GM18519 (cell line): ENCODE data around the gene APOA1.

ENCODE experiments used
- ATAC-seq: cut with Tn5 transposase; IDR thresholded peaks from one replicate; pipeline ENCODE4 v1.9.1; 2021; ENCODE audit warnings: mild to moderate bottlenecking, moderate library complexity; ENCODE audit not compliant: unreplicated experiment, low FRiP score

The APOA1 gene

DNA sequence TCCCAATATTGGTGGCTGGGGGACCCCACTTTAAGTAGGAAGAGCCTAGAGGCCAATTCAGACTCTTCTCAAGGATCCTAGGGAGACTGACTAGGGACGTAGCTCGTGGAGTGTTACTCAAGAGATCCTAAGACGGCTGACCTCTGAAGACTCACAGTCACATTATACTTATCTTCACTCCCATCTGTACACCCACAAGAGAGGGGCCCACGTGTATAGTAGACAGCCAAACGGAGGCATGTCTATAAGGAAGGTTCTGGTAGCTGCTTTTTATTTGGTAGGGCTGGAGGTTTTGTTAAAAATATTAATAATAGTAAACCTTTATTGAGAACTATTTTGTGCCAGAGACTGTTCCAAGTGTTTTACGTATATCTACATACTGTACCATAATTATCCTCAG lies 22.9 kb upstream of the APOA1 start:
- ATAC-seq, result no peak

DNA sequence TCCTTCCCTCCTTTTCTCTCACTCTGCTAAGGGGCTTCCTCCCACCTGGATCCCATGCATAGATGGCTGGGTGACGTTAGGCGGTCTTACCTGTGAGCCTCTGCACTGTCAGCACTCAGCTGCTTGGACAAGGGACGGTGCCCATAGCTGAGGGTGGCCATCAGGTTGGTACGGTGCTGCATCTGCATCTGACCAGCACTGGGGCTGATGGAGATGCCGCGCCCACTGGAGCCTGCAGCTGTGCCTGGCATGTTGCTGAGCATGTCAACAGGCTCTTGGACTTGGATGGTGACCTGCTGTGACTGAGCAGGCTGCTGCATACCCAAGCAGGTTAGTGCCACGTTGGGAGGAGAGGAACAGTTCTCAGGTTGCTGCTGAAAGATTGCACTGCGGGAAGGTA lies 21.8 kb upstream of the APOA1 start:
- ATAC-seq, result no peak

DNA sequence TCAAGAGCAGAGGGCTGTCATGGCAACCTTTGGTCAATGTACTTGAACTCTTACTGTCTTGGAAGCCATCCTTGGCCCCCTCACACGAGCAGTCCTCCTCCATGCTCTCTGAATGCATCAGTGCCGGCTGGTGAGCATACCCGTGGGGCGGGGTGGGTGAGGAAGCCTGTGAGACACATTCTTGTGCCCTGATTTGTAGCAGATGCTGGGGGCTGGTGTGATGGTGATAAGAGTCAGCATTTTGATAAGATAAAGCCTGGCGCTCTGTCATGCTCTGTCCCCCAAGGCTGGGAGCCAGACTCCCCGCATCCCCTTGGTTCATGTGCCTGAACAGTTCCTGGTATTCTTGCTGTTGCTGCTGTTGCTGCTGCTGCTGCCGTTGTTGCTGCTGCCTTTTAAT lies 20.5 kb upstream of the APOA1 start:
- ATAC-seq, result no peak

DNA sequence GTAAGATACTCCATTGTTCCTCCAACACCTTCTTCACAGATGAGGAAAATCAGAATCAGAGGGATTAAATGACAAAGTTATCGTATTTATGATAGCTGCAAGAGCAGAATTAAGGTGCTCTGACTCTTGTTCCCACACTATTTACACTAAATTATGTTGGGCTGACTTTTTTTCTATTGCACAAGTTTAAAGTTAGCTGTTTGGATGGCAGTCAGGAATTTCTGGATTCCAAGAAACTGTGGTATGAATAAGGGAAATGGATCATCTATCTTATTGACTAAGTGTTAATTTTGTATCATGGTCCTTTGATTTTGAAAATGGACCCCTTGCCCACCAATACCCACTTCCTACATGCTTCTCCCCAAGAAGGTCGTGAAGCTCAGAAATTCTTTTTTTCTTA lies 19.9 kb upstream of the APOA1 start:
- no peak for ATAC-seq

DNA sequence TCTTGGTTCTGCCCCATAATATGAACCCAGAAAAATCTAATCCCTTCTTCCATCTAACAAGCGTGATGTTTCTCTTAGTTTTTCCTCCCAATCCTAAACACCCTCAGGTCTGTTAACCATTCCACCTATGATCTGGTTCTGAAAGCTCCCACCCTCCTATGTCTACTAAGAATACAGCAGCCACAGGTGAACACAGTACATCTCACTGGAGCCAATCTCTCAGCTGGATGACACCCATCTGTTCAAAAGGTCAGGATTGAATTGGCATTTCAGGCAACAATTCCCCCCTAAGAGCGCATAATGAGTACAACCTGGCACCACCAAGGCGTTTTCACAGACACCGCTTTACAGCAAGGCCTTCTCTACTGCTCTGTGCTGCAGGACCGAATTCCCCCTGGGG lies 19.0 kb upstream of the APOA1 start:
- no peak for ATAC-seq

DNA sequence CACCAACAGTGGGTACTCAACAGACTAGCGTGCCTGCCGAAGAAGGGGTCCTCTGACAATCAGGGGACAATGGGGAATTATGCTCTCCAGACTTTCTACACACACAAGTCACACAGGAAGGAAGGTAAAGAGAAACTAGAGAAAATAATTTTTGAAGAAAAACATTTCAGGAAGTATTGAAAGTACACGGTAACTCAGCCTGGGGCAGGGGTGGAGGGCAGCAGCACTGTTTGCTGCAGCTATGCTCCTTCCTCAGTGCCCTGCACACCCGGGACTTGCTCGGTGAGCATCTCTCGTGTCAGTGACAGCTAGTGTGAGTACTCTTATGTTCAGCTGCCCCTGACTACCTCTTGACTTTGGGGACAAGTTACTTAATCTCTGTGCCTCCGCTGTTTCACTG lies 18.0 kb upstream of the APOA1 start:
- no peak for ATAC-seq

DNA sequence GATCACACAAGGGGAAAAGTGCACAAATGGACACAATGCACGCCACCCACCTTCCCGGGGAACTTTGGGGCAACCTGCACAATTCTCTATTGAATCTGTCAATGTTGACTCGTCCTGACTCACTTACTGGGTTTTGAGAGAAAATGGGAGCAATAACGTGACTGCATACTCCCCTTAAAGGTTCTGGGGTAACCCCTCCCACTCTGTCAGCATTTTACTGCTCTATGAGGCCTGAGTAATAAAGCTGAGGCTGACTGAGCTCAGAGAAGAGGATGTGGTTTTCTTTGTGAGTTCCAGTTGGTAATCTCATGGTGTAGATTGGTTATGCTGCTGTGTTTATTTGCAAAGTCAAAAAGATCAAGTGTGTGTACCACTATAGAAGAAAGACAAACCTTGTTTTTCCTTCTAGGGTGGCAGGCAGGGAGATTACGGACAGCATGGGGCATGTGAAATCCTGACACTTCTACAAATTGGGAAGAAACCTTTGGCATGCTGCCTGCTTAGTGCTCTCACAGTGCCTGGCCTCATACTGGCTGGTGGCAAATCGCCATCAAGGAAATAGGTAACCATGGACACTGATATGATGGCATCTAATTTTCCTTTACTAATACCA lies 16.1 kb upstream of the APOA1 start:
- peak; percentile 93 for ATAC-seq

DNA sequence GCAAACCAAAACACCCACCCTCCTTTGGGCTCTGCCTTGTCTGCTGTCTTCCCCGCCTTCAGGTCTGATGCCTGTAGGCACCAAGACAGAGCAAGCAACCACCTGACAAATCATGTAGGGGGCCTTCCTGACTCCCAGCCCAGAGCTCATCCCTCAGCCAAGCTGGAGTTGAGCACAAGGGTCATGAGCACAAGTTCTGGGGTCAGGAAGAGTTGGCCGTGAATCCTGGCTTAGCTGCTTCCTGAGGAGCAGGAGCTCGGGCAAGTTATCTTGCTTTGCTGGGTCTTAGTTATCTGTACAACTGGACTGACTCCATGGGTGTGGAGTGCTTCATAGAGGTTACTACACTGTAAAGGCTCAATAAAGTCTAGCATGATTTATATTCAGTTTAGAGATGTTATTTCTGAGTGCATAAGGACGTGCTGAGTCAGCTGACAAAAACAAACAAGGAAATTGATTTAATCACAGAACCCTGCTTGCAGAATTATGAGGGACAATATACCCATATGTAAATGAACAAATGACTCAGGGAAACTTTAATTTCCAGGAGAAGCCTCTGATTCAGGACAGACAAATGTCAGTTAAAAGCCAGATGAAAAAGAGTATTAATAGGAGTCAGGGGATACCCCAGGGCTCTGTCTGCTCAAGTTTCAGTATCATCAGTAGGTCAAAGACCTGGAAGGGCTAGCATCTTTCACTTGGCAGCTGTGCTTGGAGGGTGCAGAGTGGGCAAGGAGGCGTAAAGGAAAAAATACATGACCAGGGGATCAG lies 15.0 kb upstream of the APOA1 start:
- no peak for ATAC-seq

DNA sequence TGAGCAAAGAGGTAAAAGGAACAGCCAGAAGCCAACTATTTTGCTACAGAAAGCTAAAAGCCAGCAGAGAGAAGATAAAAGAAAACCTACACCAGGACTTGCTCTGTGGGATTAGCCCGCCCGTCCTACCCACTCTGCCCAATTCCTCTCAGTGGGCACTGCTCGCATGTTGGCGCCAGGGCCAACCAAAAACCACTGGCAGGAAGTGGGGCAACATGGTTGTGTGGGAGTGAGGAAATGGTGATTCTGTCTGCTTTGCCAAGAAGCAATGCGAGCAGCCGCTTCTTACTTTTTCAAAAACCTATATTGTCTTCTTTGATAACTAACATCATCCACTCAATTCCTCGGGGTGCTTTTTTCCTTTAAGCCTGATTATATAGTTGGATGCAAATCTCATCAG lies 14.2 kb upstream of the APOA1 start:
- ATAC-seq, result no peak

DNA sequence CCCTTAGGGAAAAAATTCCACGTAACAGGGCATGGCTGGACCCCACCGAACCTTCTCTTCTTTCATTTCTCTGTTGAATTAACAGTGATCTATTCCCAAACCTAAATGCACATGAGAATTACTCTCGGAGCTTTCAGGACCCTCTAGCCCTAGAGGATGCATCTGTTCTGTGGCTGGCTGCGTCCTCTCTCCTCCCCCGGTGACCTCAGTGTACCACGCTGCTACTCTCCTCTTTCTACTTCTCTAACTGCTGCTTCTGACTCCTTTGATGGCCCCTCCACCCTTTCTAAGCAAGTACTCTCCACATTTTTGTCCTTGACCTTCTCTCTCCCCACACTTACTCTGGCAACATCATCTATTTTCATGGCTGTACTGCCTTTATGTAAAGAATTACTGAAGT lies 12.1 kb upstream of the APOA1 start:
- ATAC-seq, result no peak

DNA sequence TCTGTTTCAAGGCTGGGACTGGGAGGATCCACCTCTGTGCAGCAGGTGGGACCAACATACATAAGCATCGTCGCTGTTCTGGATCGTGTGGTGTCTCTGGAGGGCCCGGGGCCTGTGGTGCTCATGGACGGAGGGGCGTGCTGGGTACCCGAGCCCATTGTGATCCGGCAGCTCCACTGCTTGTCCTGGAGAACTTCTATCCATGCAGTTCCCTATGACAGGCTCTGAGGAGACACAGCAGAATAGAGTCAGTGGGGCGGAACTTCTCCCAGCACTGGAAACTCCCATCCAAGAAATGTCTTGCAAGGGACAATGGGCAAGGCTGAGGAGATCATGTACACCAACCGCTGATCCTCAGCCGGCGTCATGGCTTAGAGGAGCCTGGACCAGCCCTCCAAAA lies 11.6 kb upstream of the APOA1 start:
- no peak for ATAC-seq

DNA sequence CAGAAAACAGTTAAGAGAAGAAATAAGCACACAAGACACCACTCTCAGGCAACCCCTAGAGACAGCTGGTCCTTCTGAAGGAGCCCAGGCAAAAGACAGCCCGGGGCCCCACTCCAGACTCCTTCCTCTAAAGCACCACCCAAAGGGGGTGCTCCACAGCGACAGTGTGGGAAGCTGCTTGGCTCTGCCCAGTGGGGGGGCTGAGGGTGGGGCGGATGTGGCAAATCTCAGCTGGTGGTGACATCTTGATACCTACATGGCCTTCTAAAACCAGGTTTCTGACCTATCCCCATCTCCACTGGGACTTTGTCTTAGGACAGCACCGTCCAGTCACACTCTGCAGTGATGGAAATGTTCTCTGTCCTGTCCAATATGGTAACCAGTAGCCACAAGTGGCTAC lies 10.2 kb upstream of the APOA1 start:
- no peak for ATAC-seq

DNA sequence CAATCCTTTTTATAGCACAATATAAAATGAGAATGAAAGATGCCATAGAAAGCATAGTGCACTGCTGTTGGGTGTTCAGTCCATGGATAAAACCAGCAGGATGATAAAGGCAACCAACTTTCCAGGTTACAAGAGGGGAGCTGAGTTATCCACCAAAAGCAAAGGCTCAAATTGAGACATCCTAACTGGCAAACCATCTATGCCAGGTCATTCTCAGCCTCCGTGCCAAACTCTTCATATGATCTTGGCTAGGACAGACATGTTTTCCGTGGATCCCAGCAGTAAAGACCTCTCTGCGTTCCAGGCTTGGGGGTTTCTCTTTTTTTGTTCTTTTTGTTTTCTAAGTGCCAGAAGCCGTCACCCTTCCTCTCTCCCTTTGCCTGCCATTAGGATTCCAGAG lies 7.3 kb upstream of the APOA1 start:
- no peak for ATAC-seq

DNA sequence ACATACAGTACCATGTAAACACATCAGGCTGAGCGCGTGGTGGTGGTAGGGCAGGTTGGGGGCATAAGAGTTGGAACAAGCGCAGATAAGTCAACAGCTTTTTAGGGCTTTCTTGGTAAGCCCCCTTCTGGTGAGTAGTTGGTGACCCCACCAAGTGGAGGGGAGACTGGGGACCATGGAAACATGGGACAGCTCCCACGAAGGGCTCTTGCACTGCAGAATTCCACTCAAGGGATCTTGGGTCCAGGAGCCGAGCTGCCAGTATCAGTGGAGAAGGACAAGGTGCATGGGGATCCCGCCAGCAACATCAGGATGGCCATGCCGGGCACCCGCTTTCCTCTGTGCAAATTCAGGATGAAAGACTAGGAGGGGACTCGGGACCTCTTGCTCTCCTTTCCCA lies 6.2 kb upstream of the APOA1 start:
- no peak for ATAC-seq

DNA sequence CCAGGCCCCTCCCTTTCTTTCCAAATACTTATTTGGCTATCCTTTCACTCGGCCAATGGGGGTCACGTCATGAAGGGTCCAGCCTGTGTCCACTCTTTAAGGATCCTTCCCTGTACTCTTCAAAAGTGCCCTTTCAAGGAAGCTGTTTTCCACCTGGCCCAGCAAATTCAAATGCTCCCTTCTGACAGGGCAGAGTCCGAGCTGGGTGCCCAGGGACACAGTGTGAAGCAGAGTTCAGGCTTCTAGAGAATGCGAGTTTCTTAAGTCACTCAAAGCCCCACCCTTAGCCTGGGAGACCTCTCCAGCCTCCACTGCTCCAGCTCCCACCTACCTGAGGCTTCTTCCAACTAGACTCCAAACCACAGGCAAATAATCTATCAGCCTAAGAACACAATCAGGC lies 5.5 kb upstream of the APOA1 start:
- ATAC-seq, result no peak

DNA sequence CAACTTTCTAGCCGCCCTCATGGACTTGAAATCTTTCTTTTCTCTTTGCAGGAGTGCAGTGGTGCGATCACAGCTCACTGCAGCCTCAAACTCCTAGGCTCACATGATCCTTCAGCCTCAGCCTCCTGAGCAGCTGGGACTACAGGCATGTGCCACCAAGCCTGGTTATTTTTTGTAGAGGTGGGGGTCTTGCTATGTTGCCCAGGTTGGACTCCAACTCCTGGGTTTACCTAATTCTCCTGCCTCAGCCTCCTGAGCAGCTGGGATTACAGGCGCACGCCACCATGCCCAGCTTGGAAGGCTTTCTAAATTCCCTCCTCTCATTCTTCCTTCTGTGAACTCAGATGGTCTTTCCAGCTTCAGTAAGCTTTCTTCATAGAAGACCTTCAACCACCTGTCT lies 4.7 kb upstream of the APOA1 start:
- ATAC-seq, result no peak

DNA sequence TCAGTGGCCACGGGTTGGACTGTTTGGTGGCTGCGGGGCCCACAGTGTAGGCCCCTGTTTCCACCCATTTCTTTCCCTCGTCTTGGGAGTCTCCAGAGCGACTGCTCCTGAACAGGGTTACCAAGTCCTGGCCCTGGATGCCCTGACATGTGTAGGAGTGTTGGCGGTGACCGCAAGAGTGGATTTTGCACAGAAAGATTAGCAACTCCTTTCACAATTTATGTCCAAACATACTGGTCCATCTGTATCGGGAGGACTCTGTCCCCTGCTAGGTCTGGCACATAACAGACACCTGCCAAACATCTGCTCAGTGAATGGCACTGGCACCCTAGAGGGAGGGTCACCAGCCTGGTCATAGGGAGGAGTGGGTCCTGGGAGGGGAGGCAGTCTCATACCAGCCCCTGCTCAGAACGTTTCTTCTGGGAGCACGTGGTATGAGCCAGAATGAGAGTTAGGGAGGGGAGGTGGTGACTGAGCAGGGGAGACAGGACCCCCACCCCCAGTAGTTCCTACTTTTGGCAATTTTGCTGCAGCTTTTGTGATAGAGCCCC lies 3.4 kb upstream of the APOA1 start:
- ATAC-seq, result no peak

DNA sequence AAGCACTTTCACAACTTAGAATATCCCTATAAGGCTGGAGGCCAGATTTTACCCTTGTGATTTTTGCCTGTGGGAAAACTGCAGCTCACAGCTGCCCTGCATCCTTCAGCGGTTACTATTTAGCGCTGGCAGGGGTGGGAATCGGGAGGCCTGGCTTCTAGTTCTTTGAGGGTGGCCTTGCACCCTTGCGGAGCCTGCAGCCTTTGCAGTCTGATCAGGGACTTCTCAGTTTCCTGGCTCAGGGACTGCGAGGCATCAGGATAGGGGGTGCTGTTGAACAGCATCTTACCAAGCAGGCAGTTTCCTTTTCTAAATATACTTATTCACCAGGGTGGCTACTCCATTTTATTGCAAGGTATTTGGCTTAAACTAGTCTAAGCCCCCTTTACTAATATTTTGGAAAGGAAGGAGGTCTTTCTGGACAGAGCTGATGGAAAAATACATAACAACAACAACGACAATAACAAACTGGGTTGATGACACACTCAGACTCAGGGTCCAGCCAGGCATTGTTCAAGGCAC lies 2.9 kb upstream of the APOA1 start:
- ATAC-seq, result no peak

DNA sequence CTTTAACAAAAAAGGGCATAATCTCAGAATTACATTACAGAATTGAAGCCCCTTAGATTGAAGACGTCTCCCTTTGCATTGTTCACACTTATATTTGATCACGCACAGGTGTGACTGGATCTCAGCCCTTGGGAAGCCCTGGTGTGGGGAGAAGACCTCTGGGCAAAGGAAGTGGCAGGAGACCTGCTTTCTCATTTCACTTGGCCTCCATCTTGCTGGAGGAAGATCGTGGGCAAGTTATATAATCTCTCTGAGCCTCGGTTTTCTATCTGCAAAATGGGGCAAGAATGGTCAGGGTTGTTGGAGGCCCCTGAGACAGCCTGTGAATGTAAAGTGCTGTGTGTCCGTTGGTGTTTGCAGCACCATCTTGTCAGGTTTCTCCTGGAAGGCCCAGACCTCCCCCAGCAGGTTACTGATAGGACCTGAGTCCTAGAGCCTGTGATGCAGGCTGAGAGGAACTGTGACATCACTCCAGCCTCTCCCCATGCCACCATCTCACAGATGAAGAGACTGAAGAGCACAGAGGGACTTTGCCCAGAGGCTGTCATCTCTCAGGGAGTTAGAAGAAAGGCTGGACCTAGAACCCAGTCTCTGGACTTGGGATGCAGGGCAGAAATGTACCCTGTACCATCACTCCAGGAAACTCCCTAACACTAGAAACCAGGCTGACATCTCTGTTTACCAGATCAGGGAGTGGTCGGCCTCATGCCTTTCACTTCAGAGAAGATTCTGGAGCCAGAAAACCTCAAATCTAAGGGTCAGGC lies 1.1 kb upstream of the APOA1 start:
- ATAC-seq, result no peak

DNA sequence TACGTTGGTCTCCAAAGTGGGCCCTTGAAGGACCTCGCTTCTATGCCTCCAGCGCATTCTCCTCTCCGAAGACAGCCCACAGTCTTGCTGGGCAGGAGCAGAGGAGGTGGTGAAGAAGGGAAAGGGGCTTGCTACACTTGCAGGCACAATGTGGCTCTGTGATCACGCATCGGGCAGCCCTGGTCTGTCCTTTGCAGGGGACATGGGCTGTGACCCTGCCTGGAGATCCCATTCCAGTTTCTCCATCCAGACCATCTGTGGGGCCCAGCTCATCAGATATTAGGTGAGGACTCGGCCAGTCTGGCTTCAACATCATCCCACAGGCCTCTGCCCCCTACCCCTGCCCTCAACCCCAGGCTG lies 810 bp downstream of the APOA1 start:
- ATAC-seq, result no peak
